ENCODE data around the gene RHAG.
"Not testable (repeated sequence)": the region's sequence is repeated elsewhere in the genome, so short reads cannot be mapped to it uniquely, and the experiment has no call there.

The RHAG gene

GRCh38 chr6:49636713-49637349 lies at the start of gene RHAG:
Gene RHAG, minus strand, starts transcription at chr6:49636839. Its CDS starts 27 bp downstream, at chr6:49636812.
- H3K4me1 ChIP-seq (ENCODE audit: control insufficient read depth in 2 of 2, insufficient read depth in 2 of 2, low read length in 2 of 2): no peaks in the 10 kb centered on the region

DNA sequence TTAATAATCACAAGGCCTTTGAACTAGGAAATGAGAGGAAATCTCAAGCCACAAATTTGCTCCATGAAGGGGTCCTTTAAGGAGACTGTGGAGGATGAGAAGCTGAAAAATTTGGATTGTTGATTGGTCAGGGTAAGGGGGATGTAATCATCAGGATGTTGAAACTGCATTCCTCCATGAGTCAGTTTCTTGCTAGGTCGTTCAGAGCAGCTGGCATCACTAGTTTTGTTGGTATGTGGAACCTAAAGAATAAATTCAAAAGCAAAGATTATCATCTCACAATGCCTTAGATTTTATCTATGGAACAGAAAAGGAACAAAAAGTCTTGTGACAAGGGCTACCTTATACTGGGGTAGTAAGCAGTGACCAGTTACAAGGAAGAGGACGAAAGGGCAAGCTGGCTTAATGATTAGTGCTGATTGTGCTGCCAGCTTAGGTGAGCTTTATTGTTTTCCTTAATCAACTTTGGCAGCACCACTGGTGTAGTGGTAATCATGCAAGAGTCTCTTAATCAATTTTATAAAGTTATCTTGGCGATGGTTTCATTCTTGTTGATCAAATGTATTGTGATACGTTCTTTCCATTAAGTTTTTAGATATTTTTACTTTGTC lies 40.1 kb upstream of the RHAG start:
- Histone ChIP-seq H3K36me3 (ENCODE audit: control insufficient read depth in 2 of 2, insufficient read depth in 2 of 2, low read length in 2 of 2) (no peaks in the 10 kb centered on the region), H3K27me3 (ENCODE audit: control insufficient read depth in 2 of 2, insufficient read depth in 2 of 2, low read length in 2 of 2) (no peaks in the 10 kb centered on the region), H3K27ac (ENCODE audit: low read depth in 2 of 2, low read length in 2 of 2) (no peak overlapping the region)

More at GRCh38 chr6:49636713-49637349, at the start of gene RHAG:
- H3K27me3 ChIP-seq (ENCODE audit: control insufficient read depth in 2 of 2, insufficient read depth in 2 of 2, low read length in 2 of 2): no peaks in the 10 kb centered on the region
- H3K4me3 ChIP-seq (ENCODE audit: low read length in 2 of 2): no peak within 1 kb of the TSS
- H3K9ac ChIP-seq (ENCODE audit: low read depth in 1 of 2, low read length in 2 of 2): no peak within 1 kb of the TSS
- H3K36me3 ChIP-seq (ENCODE audit: control insufficient read depth in 2 of 2, insufficient read depth in 2 of 2, low read length in 2 of 2): no peaks in the 10 kb centered on the region
- no peak within 1 kb of the TSS for H3K27ac ChIP-seq (ENCODE audit: low read depth in 2 of 2, low read length in 2 of 2)
- no peaks in the 10 kb centered on the region for H3K9me3 ChIP-seq (ENCODE audit: control insufficient read depth in 2 of 2, low read length in 2 of 2)

DNA sequence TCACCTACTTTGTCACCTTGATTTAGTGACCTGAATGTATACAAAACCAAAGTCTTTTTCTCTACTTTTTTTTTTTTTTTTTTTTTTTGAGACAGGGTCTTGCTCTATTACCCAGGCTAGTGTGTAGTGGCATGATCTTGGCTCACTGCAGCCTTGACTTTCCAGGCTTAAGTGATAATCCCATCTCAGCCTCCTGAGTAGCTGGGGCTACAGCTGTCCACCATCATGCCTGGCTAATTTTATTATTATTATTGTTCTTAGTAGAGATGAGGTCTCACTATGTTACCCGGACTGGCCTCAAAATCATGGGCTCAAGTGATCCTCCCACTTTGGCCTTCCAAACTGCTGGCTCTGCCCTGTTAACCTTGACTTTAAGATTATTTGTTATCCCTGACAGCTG lies 39.2 kb upstream of the RHAG start:
- no peaks in the 10 kb centered on the region for H3K9me3 ChIP-seq (ENCODE audit: control insufficient read depth in 2 of 2, low read length in 2 of 2)
- no peak overlapping the region for H3K27ac ChIP-seq (ENCODE audit: low read depth in 2 of 2, low read length in 2 of 2)
- no peak overlapping the region for H3K4me3 ChIP-seq (ENCODE audit: low read length in 2 of 2)
- no peaks in the 10 kb centered on the region for H3K27me3 ChIP-seq (ENCODE audit: control insufficient read depth in 2 of 2, insufficient read depth in 2 of 2, low read length in 2 of 2)
- no peak overlapping the region for H3K9ac ChIP-seq (ENCODE audit: low read depth in 1 of 2, low read length in 2 of 2)
- H3K4me1 ChIP-seq (ENCODE audit: control insufficient read depth in 2 of 2, insufficient read depth in 2 of 2, low read length in 2 of 2): no peaks in the 10 kb centered on the region
- H3K36me3 ChIP-seq (ENCODE audit: control insufficient read depth in 2 of 2, insufficient read depth in 2 of 2, low read length in 2 of 2): no peaks in the 10 kb centered on the region

More for the DNA sequence above, 40.1 kb upstream of the RHAG start:
- Histone ChIP-seq H3K9me3 (ENCODE audit: control insufficient read depth in 2 of 2, low read length in 2 of 2) (no peaks in the 10 kb centered on the region), H3K4me1 (ENCODE audit: control insufficient read depth in 2 of 2, insufficient read depth in 2 of 2, low read length in 2 of 2) (no peaks in the 10 kb centered on the region), H3K9ac (ENCODE audit: low read depth in 1 of 2, low read length in 2 of 2) (no peak overlapping the region), H3K4me3 (ENCODE audit: low read length in 2 of 2) (no peak overlapping the region)

DNA sequence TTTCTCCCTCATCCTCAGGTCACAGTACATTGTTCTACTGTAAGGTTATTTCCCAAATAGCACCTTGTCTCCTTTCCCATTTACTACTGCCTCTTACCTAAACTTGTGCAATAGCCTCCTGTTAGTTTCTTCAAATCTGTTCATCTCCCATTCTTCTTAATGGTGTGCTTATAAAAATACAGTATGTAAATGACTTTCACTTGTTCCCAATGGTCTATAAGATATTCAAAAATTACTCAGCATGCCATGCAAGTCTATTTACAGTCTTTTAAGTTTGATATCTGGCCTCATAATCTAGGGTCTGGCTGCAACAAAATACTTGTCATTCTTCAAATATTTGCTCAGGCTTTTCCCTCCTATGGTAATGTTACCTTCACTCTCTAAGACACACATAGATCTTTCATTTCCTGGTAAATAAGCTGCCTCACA lies 31.5 kb upstream of the RHAG start:
- Histone ChIP-seq H3K36me3 (ENCODE audit: control insufficient read depth in 2 of 2, insufficient read depth in 2 of 2, low read length in 2 of 2) (no peaks in the 10 kb centered on the region), H3K27ac (ENCODE audit: low read depth in 2 of 2, low read length in 2 of 2) (no peak overlapping the region), H3K9ac (ENCODE audit: low read depth in 1 of 2, low read length in 2 of 2) (no peak overlapping the region), H3K27me3 (ENCODE audit: control insufficient read depth in 2 of 2, insufficient read depth in 2 of 2, low read length in 2 of 2) (no peaks in the 10 kb centered on the region), H3K4me3 (ENCODE audit: low read length in 2 of 2) (no peak overlapping the region), H3K4me1 (ENCODE audit: control insufficient read depth in 2 of 2, insufficient read depth in 2 of 2, low read length in 2 of 2) (no peaks in the 10 kb centered on the region), H3K9me3 (ENCODE audit: control insufficient read depth in 2 of 2, low read length in 2 of 2) (no peaks in the 10 kb centered on the region)

DNA sequence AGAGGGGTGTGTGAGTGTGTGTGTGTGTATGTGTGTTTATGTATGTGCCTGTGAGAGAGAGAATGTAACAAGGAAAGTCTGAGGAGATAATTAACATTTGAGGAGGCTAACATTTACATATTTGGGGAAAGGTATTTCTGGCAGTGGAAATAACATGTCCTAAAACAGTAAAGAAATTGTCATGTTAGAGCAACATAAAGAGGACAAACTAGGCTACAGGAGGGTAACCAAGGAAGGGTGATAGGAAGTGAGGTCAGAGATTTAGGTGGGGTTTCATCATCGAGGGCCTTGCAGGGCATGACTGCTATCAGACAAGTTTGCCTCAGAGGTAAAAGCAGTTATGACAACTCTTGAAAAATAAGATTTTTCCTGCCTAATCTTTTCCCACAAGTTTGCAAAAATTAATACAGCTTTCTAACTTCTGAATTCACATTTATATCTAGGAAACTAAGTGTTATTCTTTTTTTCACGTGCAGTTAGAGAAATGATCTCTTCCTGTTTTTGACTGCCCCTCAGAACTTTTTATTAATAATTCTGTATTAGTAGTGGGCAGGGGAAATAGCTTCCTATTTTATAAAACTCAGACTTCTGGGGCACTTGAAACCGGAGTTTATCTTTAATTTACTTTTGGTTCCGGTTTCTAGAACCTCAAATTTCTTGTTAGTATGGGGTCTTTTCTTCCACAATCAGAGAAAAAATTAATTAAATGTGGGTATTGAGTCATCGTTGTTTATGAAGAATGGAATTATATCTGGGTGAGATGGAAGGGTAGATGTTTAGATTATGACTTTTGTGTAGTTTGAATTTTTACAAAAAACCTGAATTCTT lies 30.5 kb upstream of the RHAG start:
- no peak overlapping the region for H3K9ac ChIP-seq (ENCODE audit: low read depth in 1 of 2, low read length in 2 of 2)
- H3K4me3 ChIP-seq (ENCODE audit: low read length in 2 of 2): no peak overlapping the region
- no peak overlapping the region for H3K27ac ChIP-seq (ENCODE audit: low read depth in 2 of 2, low read length in 2 of 2)
- no peaks in the 10 kb centered on the region for H3K4me1 ChIP-seq (ENCODE audit: control insufficient read depth in 2 of 2, insufficient read depth in 2 of 2, low read length in 2 of 2)
- no peaks in the 10 kb centered on the region for H3K36me3 ChIP-seq (ENCODE audit: control insufficient read depth in 2 of 2, insufficient read depth in 2 of 2, low read length in 2 of 2)
- no peaks in the 10 kb centered on the region for H3K9me3 ChIP-seq (ENCODE audit: control insufficient read depth in 2 of 2, low read length in 2 of 2)
- H3K27me3 ChIP-seq (ENCODE audit: control insufficient read depth in 2 of 2, insufficient read depth in 2 of 2, low read length in 2 of 2): no peaks in the 10 kb centered on the region

GRCh38 chr6:49666480-49666879 lies 29.8 kb upstream of the RHAG start:
- H3K4me3 ChIP-seq (ENCODE audit: low read length in 2 of 2): no peak overlapping the region
- H3K36me3 ChIP-seq (ENCODE audit: control insufficient read depth in 2 of 2, insufficient read depth in 2 of 2, low read length in 2 of 2): no peaks in the 10 kb centered on the region
- no peak overlapping the region for H3K9ac ChIP-seq (ENCODE audit: low read depth in 1 of 2, low read length in 2 of 2)
- H3K27me3 ChIP-seq (ENCODE audit: control insufficient read depth in 2 of 2, insufficient read depth in 2 of 2, low read length in 2 of 2): no peaks in the 10 kb centered on the region
- H3K27ac ChIP-seq (ENCODE audit: low read depth in 2 of 2, low read length in 2 of 2): no peak overlapping the region
- no peaks in the 10 kb centered on the region for H3K4me1 ChIP-seq (ENCODE audit: control insufficient read depth in 2 of 2, insufficient read depth in 2 of 2, low read length in 2 of 2)
- no peaks in the 10 kb centered on the region for H3K9me3 ChIP-seq (ENCODE audit: control insufficient read depth in 2 of 2, low read length in 2 of 2)

DNA sequence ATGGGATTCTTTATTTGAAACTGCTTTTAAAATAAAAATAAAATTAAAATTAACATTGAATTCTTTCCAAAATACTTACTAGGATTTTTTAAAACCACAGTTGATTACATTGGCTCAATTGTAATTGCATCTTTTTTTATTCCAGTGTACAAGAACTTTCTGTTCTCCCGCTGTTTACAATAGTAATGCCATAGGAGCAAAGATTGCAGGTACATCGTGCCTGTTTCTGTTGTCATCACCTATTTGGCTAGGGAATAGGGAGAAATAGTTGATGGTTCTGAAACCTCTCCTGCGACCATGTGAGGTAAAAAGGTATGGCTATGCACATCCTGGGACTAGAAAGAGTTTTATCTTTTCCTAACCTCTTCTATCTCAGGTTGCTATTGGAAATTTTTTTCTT lies 28.2 kb upstream of the RHAG start:
- Histone ChIP-seq H3K9me3 (ENCODE audit: control insufficient read depth in 2 of 2, low read length in 2 of 2) (no peaks in the 10 kb centered on the region), H3K27ac (ENCODE audit: low read depth in 2 of 2, low read length in 2 of 2) (no peak overlapping the region)

GRCh38 chr6:49664054-49664453 lies 27.4 kb upstream of the RHAG start:
- not testable (repeated sequence) for H3K27ac ChIP-seq (ENCODE audit: low read depth in 2 of 2, low read length in 2 of 2); H3K9me3 ChIP-seq (ENCODE audit: control insufficient read depth in 2 of 2, low read length in 2 of 2); H3K27me3 ChIP-seq (ENCODE audit: control insufficient read depth in 2 of 2, insufficient read depth in 2 of 2, low read length in 2 of 2); H3K36me3 ChIP-seq (ENCODE audit: control insufficient read depth in 2 of 2, insufficient read depth in 2 of 2, low read length in 2 of 2); H3K4me3 ChIP-seq (ENCODE audit: low read length in 2 of 2); H3K4me1 ChIP-seq (ENCODE audit: control insufficient read depth in 2 of 2, insufficient read depth in 2 of 2, low read length in 2 of 2); H3K9ac ChIP-seq (ENCODE audit: low read depth in 1 of 2, low read length in 2 of 2)

More for the DNA sequence above, 28.2 kb upstream of the RHAG start:
- Histone ChIP-seq H3K4me1 (ENCODE audit: control insufficient read depth in 2 of 2, insufficient read depth in 2 of 2, low read length in 2 of 2) (no peaks in the 10 kb centered on the region), H3K9ac (ENCODE audit: low read depth in 1 of 2, low read length in 2 of 2) (no peak overlapping the region), H3K27me3 (ENCODE audit: control insufficient read depth in 2 of 2, insufficient read depth in 2 of 2, low read length in 2 of 2) (no peaks in the 10 kb centered on the region), H3K36me3 (ENCODE audit: control insufficient read depth in 2 of 2, insufficient read depth in 2 of 2, low read length in 2 of 2) (no peaks in the 10 kb centered on the region), H3K4me3 (ENCODE audit: low read length in 2 of 2) (no peak overlapping the region)

DNA sequence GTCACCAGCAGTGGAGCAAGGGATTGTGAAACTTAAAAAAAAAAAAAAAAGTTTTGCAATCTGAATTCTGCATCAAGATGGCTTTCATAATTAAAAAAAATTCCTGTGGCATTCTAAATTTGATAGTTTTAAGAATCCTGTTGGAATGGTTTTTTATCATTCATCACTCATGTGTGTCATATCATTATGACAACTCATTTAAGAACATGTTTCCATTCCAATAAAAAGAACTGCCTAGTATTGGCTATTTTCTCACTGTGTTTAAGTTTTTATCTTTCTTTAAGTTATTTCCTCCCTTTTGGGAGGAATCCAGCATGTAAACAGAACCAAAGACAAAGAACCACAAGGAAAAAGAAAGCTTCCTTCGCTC lies 26.2 kb upstream of the RHAG start:
- no peak overlapping the region for H3K4me3 ChIP-seq (ENCODE audit: low read length in 2 of 2)

GRCh38 chr6:49662231-49662891 lies 25.7 kb upstream of the RHAG start:
- Histone ChIP-seq H3K27ac (ENCODE audit: low read depth in 2 of 2, low read length in 2 of 2) (no peak overlapping the region), H3K4me3 (ENCODE audit: low read length in 2 of 2) (no peak overlapping the region), H3K4me1 (ENCODE audit: control insufficient read depth in 2 of 2, insufficient read depth in 2 of 2, low read length in 2 of 2) (no peaks in the 10 kb centered on the region), H3K36me3 (ENCODE audit: control insufficient read depth in 2 of 2, insufficient read depth in 2 of 2, low read length in 2 of 2) (no peaks in the 10 kb centered on the region), H3K9me3 (ENCODE audit: control insufficient read depth in 2 of 2, low read length in 2 of 2) (no peaks in the 10 kb centered on the region), H3K9ac (ENCODE audit: low read depth in 1 of 2, low read length in 2 of 2) (no peak overlapping the region), H3K27me3 (ENCODE audit: control insufficient read depth in 2 of 2, insufficient read depth in 2 of 2, low read length in 2 of 2) (no peaks in the 10 kb centered on the region)

More for the DNA sequence above, 26.2 kb upstream of the RHAG start:
- H3K9me3 ChIP-seq (ENCODE audit: control insufficient read depth in 2 of 2, low read length in 2 of 2): no peaks in the 10 kb centered on the region
- H3K9ac ChIP-seq (ENCODE audit: low read depth in 1 of 2, low read length in 2 of 2): no peak overlapping the region
- H3K36me3 ChIP-seq (ENCODE audit: control insufficient read depth in 2 of 2, insufficient read depth in 2 of 2, low read length in 2 of 2): no peaks in the 10 kb centered on the region
- H3K27ac ChIP-seq (ENCODE audit: low read depth in 2 of 2, low read length in 2 of 2): no peak overlapping the region
- no peaks in the 10 kb centered on the region for H3K4me1 ChIP-seq (ENCODE audit: control insufficient read depth in 2 of 2, insufficient read depth in 2 of 2, low read length in 2 of 2)
- no peaks in the 10 kb centered on the region for H3K27me3 ChIP-seq (ENCODE audit: control insufficient read depth in 2 of 2, insufficient read depth in 2 of 2, low read length in 2 of 2)
